Activated CD4-positive, CD25-positive, alpha-beta regulatory T cell (primary cell): ENCODE results near the gene MROH8.
"Not testable (repeated sequence)": the region's sequence is repeated elsewhere in the genome, so short reads cannot be mapped to it uniquely, and the experiment has no call there.

Experiments
- DNase-seq, 4 experiments: peaks; one replicate each; lab custom pipeline; 2025; lab: John Stamatoyannopoulos, UW

The MROH8 gene

GRCh38 chr20:37154684-37155298, 24.6 kb downstream of the MROH8 start:
- no peak for DNase-seq

- no peak for DNase-seq
These were observed 27.1 kb downstream of the MROH8 start for GRCh38 chr20:37152284-37152683.

GRCh38 chr20:37151529-37151928, 27.8 kb downstream of the MROH8 start:
- no peak for DNase-seq

GRCh38 chr20:37150864-37151263, 28.5 kb downstream of the MROH8 start:
- not testable (repeated sequence) for DNase-seq

GRCh38 chr20:37147250-37147649, 32.1 kb downstream of the MROH8 start:
- no peak for DNase-seq

GRCh38 chr20:37144856-37145404, 34.4 kb downstream of the MROH8 start:
- DNase-seq: no peak

GRCh38 chr20:37142708-37143107, 36.6 kb downstream of the MROH8 start:
- DNase-seq: no peak

- no peak for DNase-seq
These were observed 41.8 kb downstream of the MROH8 start for GRCh38 chr20:37137547-37137946.

- no peak for DNase-seq
These were observed 45.4 kb downstream of the MROH8 start for GRCh38 chr20:37133952-37134351.

- DNase-seq: no peak
These were observed 47.9 kb downstream of the MROH8 start for GRCh38 chr20:37131486-37131885.

- no peak for DNase-seq
These were observed 50.5 kb downstream of the MROH8 start for GRCh38 chr20:37128803-37129202.

GRCh38 chr20:37126290-37126689, 53.1 kb downstream of the MROH8 start:
- DNase-seq: not testable (repeated sequence)

- no peak for DNase-seq
These were observed 55.9 kb downstream of the MROH8 start for GRCh38 chr20:37123441-37123840.

GRCh38 chr20:37120497-37120896, 58.9 kb downstream of the MROH8 start:
- no peak for DNase-seq

GRCh38 chr20:37119356-37120036, 59.9 kb downstream of the MROH8 start:
- no peak for DNase-seq

GRCh38 chr20:37114012-37114411, 65.3 kb downstream of the MROH8 start:
- no peak for DNase-seq

GRCh38 chr20:37111926-37112455, 67.4 kb downstream of the MROH8 start:
- DNase-seq: no peak

- no peak for DNase-seq
These were observed 70.7 kb downstream of the MROH8 start for GRCh38 chr20:37108676-37109075.

GRCh38 chr20:37102571-37102970, 76.8 kb downstream of the MROH8 start:
- no peak for DNase-seq

GRCh38 chr20:37096415-37097041, 82.8 kb downstream of the MROH8 start:
- DNase-seq: no peak

GRCh38 chr20:37095599-37096414, 83.5 kb downstream of the MROH8 start, which contains the start of gene RBL1:
Gene RBL1, minus strand, starts transcription at chr20:37095997. Its CDS starts 69 bp downstream, at chr20:37095928.
- peak; percentile 64 to 78 (median 72) for DNase-seq

- DNase-seq: peak in 2 of 4 experiments; percentile 14 to 24
These were observed 84.2 kb downstream of the MROH8 start for GRCh38 chr20:37095108-37095598.
